GM12878 (cell line): ENCODE data around the gene COL20A1. TPM values are rescaled to one million over a fixed set of nuclear protein-coding genes. Genes with fewer than 3 reads are reported as not detected.

Experiments used
- ATAC-seq: fragments of 200-7000 bp; cut with Tn5 transposase; 3 replicates; pipeline ENCODE4 v1.9.1; 2020; ENCODE audit warnings: mild to moderate bottlenecking, moderate library complexity
- BruUV-seq: library from RNA; stranded (reverse); fragments of 400-500 nt; replicated peaks from 2 replicates; lab custom pipeline; 2021; lab: Mats Ljungman, UMichigan
- CTCF ChIA-PET: fragments of 300-600 bp; sonication (Branson Sonifier 250); formaldehyde crosslinking; extraction: SDS; loops from one replicate; lab custom pipeline; 2021; ENCODE audit warnings: inconsistent platforms; lab: Yijun Ruan, JAX
- POLR2A ChIA-PET: fragments of 350-600 bp; formaldehyde crosslinking; extraction: SDS; loops from one replicate; lab custom pipeline; 2021; ENCODE audit warnings: inconsistent platforms; lab: Charles Lee
- RAD21 ChIA-PET: fragments of 300-600 bp; sonication (Branson Sonifier 250); formaldehyde crosslinking; loops from one replicate; lab custom pipeline; 2023; ENCODE audit warnings: antibody characterized with exemption; ENCODE audit not compliant: unreplicated experiment; lab: Charles Lee
- SMC1A ChIA-PET: fragments of 300-600 bp; sonication (Branson Sonifier 250); formaldehyde crosslinking; loops from one replicate; lab custom pipeline; 2023; ENCODE audit not compliant: unreplicated experiment, uncharacterized antibody; lab: Charles Lee
- DNase-seq: peaks from one replicate; pipeline ENCODE4 v3.0.0-alpha.2; 2011; ENCODE audit warnings: low read depth, low spot score
- FAIRE-seq: peaks from 3 replicates; lab custom pipeline; 2011; peaks lifted over from hg19 to GRCh38; lab: Jason Lieb, UNC
- H2AFZ ChIP-seq: 2 replicates; pipeline ENCODE4 v1.6.0; 2011; ENCODE audit warnings: low read depth, low read length, control low read depth; ENCODE audit not compliant: control insufficient read depth
- H3K27ac ChIP-seq: 2 replicates; pipeline ENCODE4 v1.5.1; 2011; ENCODE audit warnings: control low read depth; ENCODE audit not compliant: control insufficient read depth, insufficient read depth
- H3K27me3 ChIP-seq, 2 experiments: replicated peaks in 1 of 2; 2 replicates each; pipeline versions ENCODE4 v1.6.0 to v1.6.1; 2011; ENCODE audit warnings: low read length in 1 of 2; ENCODE audit not compliant: control insufficient read depth in 2 of 2, insufficient read depth in 2 of 2
- H3K36me3 ChIP-seq, 2 experiments: 2 replicates each; pipeline ENCODE4 v1.5.1; 2011; ENCODE audit warnings: low read length in 1 of 2; ENCODE audit not compliant: control insufficient read depth in 2 of 2, insufficient read depth in 2 of 2
- H3K4me1 ChIP-seq: 2 replicates; pipeline ENCODE4 v1.6.1; 2011; ENCODE audit warnings: mild to moderate bottlenecking, low read length, moderate library complexity, mixed read lengths; ENCODE audit not compliant: control insufficient read depth, insufficient read depth
- H3K4me2 ChIP-seq: 2 replicates; pipeline ENCODE4 v1.6.0; 2011; ENCODE audit warnings: control low read depth; ENCODE audit not compliant: control insufficient read depth, insufficient read depth
- H3K4me3 ChIP-seq: fragments of 200-600 bp; sonication (generic); 2 replicates; pipeline ENCODE4 v1.5.1; 2016
- H3K79me2 ChIP-seq: 2 replicates; pipeline ENCODE4 v1.6.0; 2011; ENCODE audit warnings: low read length; ENCODE audit not compliant: control insufficient read depth, insufficient read depth
- H3K9ac ChIP-seq: 2 replicates; pipeline ENCODE4 v1.8.0; 2011; ENCODE audit warnings: low read length, control low read depth, mixed read lengths; ENCODE audit not compliant: control insufficient read depth, insufficient read depth
- H3K9me3 ChIP-seq: replicated peaks from 3 replicates; pipeline ENCODE4 v1.5.1; 2011; ENCODE audit warnings: mild to moderate bottlenecking, low read length; ENCODE audit not compliant: control insufficient read depth, insufficient read depth
- H4K20me1 ChIP-seq: 2 replicates; pipeline ENCODE4 v1.6.0; 2011; ENCODE audit not compliant: control insufficient read depth, insufficient read depth
- CTCF ChIP-seq, 3 experiments: IDR thresholded peaks in 2 of 3; conservative IDR thresholded peaks in 1 of 3; 2 replicates each; pipeline ENCODE4 v1.5.1; 2011; ENCODE audit warnings: low read depth in 3 of 3, low read length in 3 of 3, mild to moderate bottlenecking in 3 of 3, control low read depth in 2 of 3, moderate library complexity in 2 of 3, inconsistent platforms in 1 of 3, mixed read lengths in 1 of 3; ENCODE audit not compliant: control insufficient read depth in 2 of 3, insufficient read depth in 1 of 3; ENCODE audit errors: extremely low read depth in 1 of 3
- EZH2 ChIP-seq: IDR thresholded peaks from 2 replicates; pipeline ENCODE4 v1.6.1; 2012; ENCODE audit warnings: low read depth, mild to moderate bottlenecking, control low read depth, inconsistent platforms, low read length, borderline replicate concordance; ENCODE audit not compliant: control insufficient read depth
- NRF1 ChIP-seq: conservative IDR thresholded peaks from 2 replicates; pipeline ENCODE4 v1.6.1; 2011; ENCODE audit warnings: mild to moderate bottlenecking, low read depth, low read length, improper control_type of control experiment
- POLR2A ChIP-seq: IDR thresholded peaks from 2 replicates; pipeline ENCODE4 v1.6.1; 2011; ENCODE audit warnings: low read depth, mild to moderate bottlenecking, low read length
- POU2F2 ChIP-seq: IDR thresholded peaks from 3 replicates; pipeline ENCODE4 v1.6.1; 2011; ENCODE audit warnings: low read depth, mild to moderate bottlenecking, low read length, borderline replicate concordance
- YBX1 ChIP-seq: fragments of 450-650 bp; IDR thresholded peaks from 2 replicates; pipeline ENCODE4 v1.6.1; 2016; ENCODE audit warnings: antibody characterized with exemption
- ZBTB33 ChIP-seq: fragments of 450-650 bp; IDR thresholded peaks from 2 replicates; pipeline ENCODE4 v1.6.1; 2017; ENCODE audit warnings: mild to moderate bottlenecking
- ZBTB4 ChIP-seq: fragments of 450-650 bp; formaldehyde crosslinking; IDR thresholded peaks from 2 replicates; pipeline ENCODE4 v1.4.0; 2022; ENCODE audit warnings: mild to moderate bottlenecking, moderate library complexity
- WGBS: methylation state at CpG from one replicate; pipeline ENCODE4 v1.1.6; 2016; ENCODE audit warnings: low lambda C conversion rate; ENCODE audit not compliant: insufficient replicate concordance, insufficient coverage; ENCODE audit errors: missing lambda C conversion rate; 5-methylcytosine and 5-hydroxymethylcytosine counted together
- in situ Hi-C: fragments of 300-500 bp; cut with MboI; formaldehyde crosslinking; loops from 9 replicates; pipeline ENCODE4 v1.14.3; 2018; ENCODE audit warnings: mixed read lengths
- intact Hi-C: fragments of 100-400 bp; cut with micrococcal nuclease; formaldehyde crosslinking; loops from one replicate; pipeline ENCODE4 v1.14.2; 2022; ENCODE audit not compliant: unreplicated experiment
- polyA plus RNA-seq, 11 experiments: library from polyadenylated mRNA; depleted of rRNA in 4 of 11; unstranded in 6 of 11; stranded (reverse) in 5 of 11; fragments of >200 nt; fragmentation: Nextera tagmentation in 4 of 11; fragmentation: Illumina TruSeq in 1 of 11; extraction: Ambion mirVana in 4 of 11; extraction: Trizol in 1 of 11; gene quantifications; 1 replicate in 1 of 11; 2 replicates in 10 of 11; pipeline versions ENCODE4 v1.2.1 to v1.2.3, GENCODE V29; 2011 to 2016; ENCODE audit warnings: inconsistent platforms in 2 of 11, missing spikeins in 2 of 11, low read depth in 1 of 11
- total RNA-seq, 4 experiments: library from RNA; depleted of rRNA in 3 of 4; stranded (reverse); fragments of >200 nt in 3 of 4; fragmentation: Illumina TruSeq in 1 of 4; extraction: Trizol in 1 of 4; gene quantifications; 2 replicates each; pipeline versions ENCODE4 v1.2.1 to v1.2.3, GENCODE V29; 2013 to 2021

Gene COL20A1
- total and polyA plus RNA-seq, 10 of the 15 experiments (the other 5 are each of a cell fraction or from before 2014, with no cell fraction given), result not detected

- WGBS, result 76% methylated on average over 17 of the region's 17 CpGs
- H3K4me2 ChIP-seq, result peak overlapping the region; percentile 24
Observed at GRCh38 chr20:63274381-63275228, 18.4 kb upstream of the COL20A1 start.

More at GRCh38 chr20:63274381-63275228, 18.4 kb upstream of the COL20A1 start:
- CTCF ChIA-PET, result interaction anchor here (1.1 kb wide), 1 partner anchor 58 kb away, joined by 3 read pairs; no protein-coding TSS in a partner anchor
- Histone ChIP-seq H3K36me3 (peaks cover 5 to 12% of the 10 kb centered on the region in 2 experiments), H3K27me3 (no peaks in the 10 kb centered on the region), H2AFZ (no peak overlapping the region), H3K27ac (no peak overlapping the region), H3K4me3 (peak overlapping the region; percentile 45), H4K20me1 (no peaks in the 10 kb centered on the region), H3K4me1 (peaks cover 3% of the 10 kb centered on the region), H3K9me3 (no peaks in the 10 kb centered on the region), H3K9ac (peak overlapping the region; percentile 3; the same call in 1 of the 2 replicates), H3K79me2 (peaks cover 26% of the 10 kb centered on the region)
- BruUV-seq, result no TSS peak
- ATAC-seq (no peak), DNase-seq (no peak), FAIRE-seq (no peak)
- RAD21 ChIA-PET, result no interaction called here
- POLR2A ChIA-PET, result no interaction called here
- no peak for TF ChIP-seq NRF1
- TF ChIP-seq POU2F2, result no peak
- no peak for TF ChIP-seq YBX1
- TF ChIP-seq ZBTB4 (CRISPR knock-in tag), result no peak
- TF ChIP-seq POLR2A, result 0 out of 2 replicates have a peak, but pooled peaks have one; percentile 20
- TF ChIP-seq CTCF (IDR thresholded peaks at IDR 0.05 in 2 of 3, conservative IDR thresholded peaks at IDR 0.05 in 1 of 3; ENCODE audit: control insufficient read depth in 2 of 3, extremely low read depth in 1 of 3, insufficient read depth in 1 of 3, low read depth in 3 of 3, low read length in 3 of 3), result no peak
- no peak for TF ChIP-seq EZH2
- TF ChIP-seq ZBTB33, result no peak
- SMC1A ChIA-PET, result no interaction called here
- in situ Hi-C loops (no loop called here), intact Hi-C loops (loop anchor here (5.0 kb wide), 1 partner anchor 52 kb away; no protein-coding TSS in a partner anchor)
